Thyroid gland (tissue), 4 donors: ENCODE data around the gene KRAS. TPM values are rescaled to one million over a fixed set of nuclear protein-coding genes. Genes with fewer than 3 reads are reported as not detected.

Source experiments
- DNase-seq, 2 donors: peaks; one replicate each; pipeline ENCODE4 v3.0.0-alpha.2; 2019
- H3K27ac ChIP-seq, 3 donors: fragments of 200-600 bp; sonication (generic); 1 replicate in 2 of 3; 2 replicates in 1 of 3; pipeline ENCODE4 v1.5.1; 2016 to 2019; ENCODE audit warnings: mild to moderate bottlenecking in 1 of 3, moderate library complexity in 1 of 3
- H3K27me3 ChIP-seq: fragments of 200-600 bp; sonication (generic); one replicate; pipeline ENCODE4 v1.5.1; 2019
- H3K36me3 ChIP-seq, 2 donors: fragments of 200-600 bp; sonication (generic); one replicate each; pipeline ENCODE4 v1.5.1; 2016 to 2019
- H3K4me1 ChIP-seq, 2 donors: fragments of 200-600 bp; sonication (generic); one replicate each; pipeline ENCODE4 v1.5.1; 2017 to 2019
- H3K4me3 ChIP-seq, 3 donors: fragments of 200-600 bp; sonication (generic); replicated peaks in 1 of 3; 1 replicate in 2 of 3; 2 replicates in 1 of 3; pipeline ENCODE4 v1.5.1; 2016; ENCODE audit warnings: mild to moderate bottlenecking in 1 of 3
- H3K9me3 ChIP-seq: fragments of 200-600 bp; sonication (generic); one replicate; pipeline ENCODE4 v1.5.1; 2017
- POLR2A ChIP-seq, 2 donors: fragments of 450-650 bp; IDR thresholded peaks; one replicate each; pipeline ENCODE4 v1.6.1; 2017; ENCODE audit warnings: antibody characterized with exemption in 2 of 2, mild to moderate bottlenecking in 2 of 2, moderate library complexity in 1 of 2
- WGBS, 2 donors: methylation state at CpG; one replicate each; pipeline ENCODE4 v1.1.5; 2017; 5-methylcytosine and 5-hydroxymethylcytosine counted together
- intact Hi-C: fragments of 100-400 bp; cut with DNase I; formaldehyde crosslinking; loops from one replicate; pipeline ENCODE4 v1.15.1; 2023
- total RNA-seq, 4 donors: library from RNA; depleted of rRNA; stranded (reverse); fragments of >200 nt; gene quantifications; one replicate each; pipeline ENCODE4 v1.2.3, GENCODE V29; 2016
- TF ChIP-seq, protein P1 (sequence below), 6 experiments: fragments of 200-600 bp in 3 of 6; fragments of 450-650 bp in 3 of 6; sonication (generic) in 3 of 6; IDR thresholded peaks; one replicate each; pipeline ENCODE4 v1.5.1; 2016 to 2019; ENCODE audit warnings: antibody characterized with exemption in 6 of 6, mild to moderate bottlenecking in 2 of 6, inconsistent platforms in 1 of 6, moderate library complexity in 1 of 6

The KRAS gene
- total RNA-seq, 4 donors from 2014 or later, result 17.3 to 25.7 (median 22.3) TPM

DNA sequence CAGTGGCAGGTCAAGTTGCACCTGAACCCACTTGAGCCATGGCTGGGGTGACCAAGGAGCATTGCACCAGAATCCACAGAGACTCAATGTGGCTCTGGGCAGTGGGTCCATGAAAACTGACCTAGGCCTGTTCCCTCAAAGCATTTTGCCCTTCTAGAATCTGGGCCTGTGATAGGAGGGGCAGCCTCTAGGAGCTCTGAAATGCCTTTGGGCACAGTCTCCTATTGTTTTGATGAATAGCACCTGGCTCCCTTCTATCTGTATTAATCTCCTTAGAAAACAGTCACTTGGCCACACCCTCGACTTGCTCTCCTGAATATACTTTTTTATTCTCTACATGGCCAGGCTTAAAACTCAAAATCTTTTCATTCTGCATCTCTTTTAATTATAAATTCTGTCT is 14.1 kb upstream of the KRAS start:
- DNase-seq, result no peak
- 67 to 87% methylated on average over 1 of the region's 1 CpG for WGBS, 2 donors
- intact Hi-C loops, result no loop called here
- Histone ChIP-seq H3K4me3 (no peak overlapping the region), H3K36me3 (no peaks in the 10 kb centered on the region), H3K4me1 (no peaks in the 10 kb centered on the region), H3K27me3 (no peaks in the 10 kb centered on the region), H3K27ac (no peak overlapping the region), H3K9me3 (no peaks in the 10 kb centered on the region)
- TF ChIP-seq, protein P1, sequence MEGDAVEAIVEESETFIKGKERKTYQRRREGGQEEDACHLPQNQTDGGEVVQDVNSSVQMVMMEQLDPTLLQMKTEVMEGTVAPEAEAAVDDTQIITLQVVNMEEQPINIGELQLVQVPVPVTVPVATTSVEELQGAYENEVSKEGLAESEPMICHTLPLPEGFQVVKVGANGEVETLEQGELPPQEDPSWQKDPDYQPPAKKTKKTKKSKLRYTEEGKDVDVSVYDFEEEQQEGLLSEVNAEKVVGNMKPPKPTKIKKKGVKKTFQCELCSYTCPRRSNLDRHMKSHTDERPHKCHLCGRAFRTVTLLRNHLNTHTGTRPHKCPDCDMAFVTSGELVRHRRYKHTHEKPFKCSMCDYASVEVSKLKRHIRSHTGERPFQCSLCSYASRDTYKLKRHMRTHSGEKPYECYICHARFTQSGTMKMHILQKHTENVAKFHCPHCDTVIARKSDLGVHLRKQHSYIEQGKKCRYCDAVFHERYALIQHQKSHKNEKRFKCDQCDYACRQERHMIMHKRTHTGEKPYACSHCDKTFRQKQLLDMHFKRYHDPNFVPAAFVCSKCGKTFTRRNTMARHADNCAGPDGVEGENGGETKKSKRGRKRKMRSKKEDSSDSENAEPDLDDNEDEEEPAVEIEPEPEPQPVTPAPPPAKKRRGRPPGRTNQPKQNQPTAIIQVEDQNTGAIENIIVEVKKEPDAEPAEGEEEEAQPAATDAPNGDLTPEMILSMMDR (IDR thresholded peaks at IDR 0.05), result no peak
- no peak for TF ChIP-seq POLR2A (IDR thresholded peaks at IDR 0.05)

DNA sequence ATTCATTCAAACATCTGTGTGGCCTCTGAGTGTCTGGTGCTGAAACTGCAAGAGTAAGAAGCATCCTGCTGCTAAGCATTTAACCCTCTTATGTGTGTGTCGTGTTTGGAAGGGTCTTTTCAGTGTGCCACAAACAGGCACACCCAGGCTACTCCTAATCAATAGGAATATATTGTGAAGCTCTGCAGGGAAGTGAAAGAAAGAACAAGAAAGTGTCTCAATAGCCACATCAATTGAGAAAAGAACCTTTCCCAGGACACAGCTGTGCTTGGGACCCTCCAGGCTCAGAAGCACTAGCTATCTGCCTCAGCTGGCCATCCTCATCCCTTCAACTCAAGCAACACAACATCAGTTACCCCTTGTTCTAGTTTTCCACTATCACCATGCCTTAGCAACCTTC is 13.4 kb upstream of the KRAS start:
- intact Hi-C loops, result no loop called here
- WGBS, 2 donors, result 48 to 58% methylated on average over 1 of the region's 1 CpG
- H3K27ac ChIP-seq, result no peak overlapping the region
- TF ChIP-seq, protein P1 (IDR thresholded peaks at IDR 0.05), result no peak
- TF ChIP-seq POLR2A (IDR thresholded peaks at IDR 0.05), result no peak
- no peak for DNase-seq
- no peaks in the 10 kb centered on the region for H3K9me3 ChIP-seq
- no peak overlapping the region for H3K4me3 ChIP-seq
- H3K36me3 ChIP-seq, result no peaks in the 10 kb centered on the region
- H3K27me3 ChIP-seq, result no peaks in the 10 kb centered on the region
- no peaks in the 10 kb centered on the region for H3K4me1 ChIP-seq

DNA sequence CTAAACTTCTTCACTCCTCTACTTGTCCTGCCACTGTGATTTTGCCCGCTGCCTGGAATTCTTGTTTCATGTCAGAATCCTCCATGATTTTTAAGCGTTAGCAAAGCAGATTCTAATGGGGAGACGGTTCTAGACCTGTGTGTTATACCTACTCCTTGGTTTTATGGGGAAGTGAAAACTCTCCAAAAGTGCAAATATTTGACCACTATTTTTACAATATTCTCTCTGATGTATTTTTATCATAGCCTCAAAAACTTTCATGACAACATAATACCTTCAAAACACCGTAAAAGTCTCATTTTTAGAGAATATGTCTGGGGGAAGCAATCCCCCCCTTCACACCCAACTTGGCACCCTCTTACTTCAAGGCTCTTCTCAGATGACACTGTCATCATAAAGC is 12.9 kb upstream of the KRAS start:
- Histone ChIP-seq H3K36me3 (no peaks in the 10 kb centered on the region), H3K4me3 (no peak overlapping the region), H3K4me1 (no peaks in the 10 kb centered on the region), H3K27ac (no peak overlapping the region), H3K9me3 (no peaks in the 10 kb centered on the region), H3K27me3 (no peaks in the 10 kb centered on the region)
- intact Hi-C loops, result no loop called here
- TF ChIP-seq POLR2A (IDR thresholded peaks at IDR 0.05), result no peak
- TF ChIP-seq, protein P1 (IDR thresholded peaks at IDR 0.05), result no peak
- no peak for DNase-seq
- WGBS, 2 donors, result 89 to 94% methylated on average over 4 of the region's 4 CpGs

DNA sequence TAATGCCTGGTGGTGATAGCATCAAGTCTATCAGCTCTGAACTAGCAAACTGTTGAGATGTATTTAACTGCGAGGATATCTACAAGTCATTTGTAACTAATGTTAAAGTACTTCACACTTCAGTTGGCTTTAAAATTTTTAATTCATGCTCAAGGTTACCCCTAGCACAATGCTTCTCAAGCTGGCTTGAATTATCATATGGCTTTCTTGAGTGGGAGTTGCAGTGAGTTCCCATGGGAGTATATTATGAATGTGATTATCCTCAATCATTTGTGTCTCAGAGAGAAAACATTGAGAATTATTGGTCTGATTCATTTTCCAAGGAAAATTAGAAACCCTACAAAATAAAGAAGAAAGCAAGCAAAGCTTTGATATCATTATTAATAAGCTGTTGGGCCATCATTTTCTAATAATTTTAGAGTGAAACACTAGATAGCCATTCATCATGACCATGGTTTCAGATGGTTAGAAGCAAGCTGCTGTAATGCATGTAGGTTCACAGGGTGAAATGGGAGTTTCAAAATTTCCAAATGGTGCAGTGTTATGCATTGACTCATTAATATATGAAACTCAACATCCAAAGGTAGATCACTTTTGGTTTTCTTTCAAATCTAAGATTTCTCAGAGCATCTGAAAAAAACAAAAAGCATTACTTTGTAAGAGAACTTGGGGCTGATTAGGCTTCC is 11.8 kb upstream of the KRAS start:
- no peak for TF ChIP-seq POLR2A (IDR thresholded peaks at IDR 0.05)
- TF ChIP-seq, protein P1 (IDR thresholded peaks at IDR 0.05), result no peak
- H3K36me3 ChIP-seq, result no peaks in the 10 kb centered on the region
- intact Hi-C loops, result no loop called here
- no peak overlapping the region for H3K27ac ChIP-seq
- H3K27me3 ChIP-seq, result no peaks in the 10 kb centered on the region
- DNase-seq, result no peak
- no peaks in the 10 kb centered on the region for H3K9me3 ChIP-seq
- H3K4me3 ChIP-seq, result no peak overlapping the region
- peaks cover under 1 to 6% of the 10 kb centered on the region in 2 donors for H3K4me1 ChIP-seq
- 97 to 100% methylated on average over 1 of the region's 1 CpG for WGBS, 2 donors

DNA sequence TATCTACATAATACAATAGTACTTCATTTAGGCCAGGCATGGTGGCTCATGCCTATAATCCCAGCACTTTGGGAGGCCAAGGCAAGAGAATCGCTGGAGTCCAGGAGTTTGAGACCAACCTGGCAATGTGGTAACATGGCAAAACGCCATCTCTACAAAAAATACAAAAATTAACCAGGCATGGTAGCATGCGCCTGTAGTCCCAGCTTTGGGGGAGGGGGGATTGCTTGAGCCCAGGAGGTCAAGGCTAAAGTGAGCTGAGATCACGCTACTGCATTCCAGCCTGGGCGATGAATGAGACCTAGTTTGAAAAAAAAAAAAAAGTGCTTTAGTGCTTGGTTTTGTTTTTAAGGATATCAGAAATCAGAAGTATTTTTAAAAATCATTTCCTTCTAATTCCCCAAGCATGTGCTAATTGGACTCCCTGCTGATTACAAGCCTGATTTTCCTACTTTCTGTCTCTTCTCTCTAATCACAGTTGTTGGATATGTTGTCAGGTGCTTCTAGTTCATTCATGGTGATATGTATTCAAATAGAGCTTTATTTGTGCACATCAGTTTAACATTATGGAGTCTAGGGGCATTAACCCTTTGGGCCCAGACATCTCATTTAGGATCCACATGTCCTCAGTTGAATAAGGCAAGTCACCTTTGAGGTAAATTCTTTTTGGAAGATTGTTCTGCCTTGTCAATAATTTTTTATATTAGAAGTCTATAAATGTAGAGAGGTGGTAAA is 7.0 kb upstream of the KRAS start:
- Histone ChIP-seq H3K27ac (peak overlapping the region; percentile 47 to 83 (median 79)), H3K4me1 (peaks cover 8 to 17% of the 10 kb centered on the region in 2 donors), H3K4me3 (no peak overlapping the region), H3K36me3 (no peaks in the 10 kb centered on the region), H3K27me3 (no peaks in the 10 kb centered on the region), H3K9me3 (no peaks in the 10 kb centered on the region)
- DNase-seq, result peak; percentile 88
- TF ChIP-seq POLR2A (IDR thresholded peaks at IDR 0.05), result no peak
- TF ChIP-seq, protein P1 (IDR thresholded peaks at IDR 0.05), result no peak
- intact Hi-C loops, result no loop called here
- 34 to 50% methylated on average over 5 of the region's 5 CpGs for WGBS, 2 donors
